A172 (cell line): ENCODE measurements around the gene NDUFAF7. TPM values are rescaled to one million over a fixed set of nuclear protein-coding genes. Genes with fewer than 3 reads are reported as not detected.
A peak's percentile ranks its signal among the peaks of the same experiment; 100 is the strongest.
"Not testable (repeated sequence)": the region's sequence is repeated elsewhere in the genome, so short reads cannot be mapped to it uniquely, and the experiment has no call there.

Experiments
- DNase-seq: peaks from one replicate; pipeline ENCODE4 v3.0.0-alpha.2; 2015; ENCODE audit warnings: low spot score
- total RNA-seq: library from RNA; depleted of rRNA; stranded (reverse); fragments of >200 nt; shearing (Covaris generic); gene quantifications from 2 replicates; pipeline ENCODE4 v1.2.3, GENCODE V29; 2014; rRNA removed

The NDUFAF7 gene, protein sequence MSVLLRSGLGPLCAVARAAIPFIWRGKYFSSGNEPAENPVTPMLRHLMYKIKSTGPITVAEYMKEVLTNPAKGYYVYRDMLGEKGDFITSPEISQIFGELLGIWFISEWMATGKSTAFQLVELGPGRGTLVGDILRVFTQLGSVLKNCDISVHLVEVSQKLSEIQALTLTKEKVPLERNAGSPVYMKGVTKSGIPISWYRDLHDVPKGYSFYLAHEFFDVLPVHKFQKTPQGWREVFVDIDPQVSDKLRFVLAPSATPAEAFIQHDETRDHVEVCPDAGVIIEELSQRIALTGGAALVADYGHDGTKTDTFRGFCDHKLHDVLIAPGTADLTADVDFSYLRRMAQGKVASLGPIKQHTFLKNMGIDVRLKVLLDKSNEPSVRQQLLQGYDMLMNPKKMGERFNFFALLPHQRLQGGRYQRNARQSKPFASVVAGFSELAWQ
- total RNA-seq: 12.0 and 18.1 TPM in 2 replicates

DNA sequence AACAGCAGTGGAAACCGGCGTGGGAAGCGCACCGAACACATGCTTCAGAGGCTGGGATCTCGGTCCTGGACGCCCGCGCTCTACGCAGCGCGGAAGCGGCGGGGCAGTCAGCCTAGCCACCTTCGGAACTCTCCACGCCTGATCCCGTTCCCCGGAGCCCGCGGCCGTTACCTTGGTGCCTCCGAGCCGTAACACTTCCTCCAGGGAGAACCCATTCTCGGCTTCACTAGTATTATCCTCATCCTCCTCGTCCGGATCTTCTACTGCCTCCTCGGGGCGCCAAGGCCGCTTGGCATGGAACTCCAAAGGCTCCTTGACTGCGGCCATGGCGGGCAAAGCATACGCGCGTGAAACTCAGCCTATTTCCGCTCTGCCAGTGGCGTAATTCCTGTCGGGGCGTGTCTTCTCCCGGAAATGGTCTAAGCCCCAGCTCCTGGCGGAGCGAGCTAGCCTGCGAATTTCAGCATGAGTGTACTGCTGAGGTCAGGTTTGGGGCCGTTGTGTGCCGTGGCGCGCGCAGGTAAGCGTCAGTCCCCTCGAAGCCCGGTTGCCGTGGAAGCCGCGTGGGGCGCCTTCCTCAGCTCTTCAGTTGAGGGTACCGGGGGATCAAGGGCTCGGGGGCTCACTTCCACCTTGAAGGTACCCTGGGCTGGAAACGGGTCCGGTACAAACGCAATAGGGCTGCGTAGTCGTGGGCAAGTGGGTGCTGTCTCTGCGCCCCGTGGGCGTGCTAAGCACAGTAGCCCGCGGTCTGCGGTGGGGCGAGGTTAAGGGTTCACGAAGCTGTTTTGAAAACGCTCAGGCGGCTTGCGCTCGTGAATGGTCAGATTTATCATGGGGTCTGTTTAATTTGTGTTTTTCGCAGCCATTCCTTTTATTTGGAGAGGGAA lies at the start of gene NDUFAF7, which contains the start of gene CEBPZ:
Gene NDUFAF7 (plus strand): TSS at position 418 of the 890 bp plus-strand sequence. CDS start 48 bp downstream, at position 466.
Gene CEBPZ (minus strand): TSS at position 356 of the 890 bp plus-strand sequence. CDS start 29 bp downstream, at position 327.
- DNase-seq: peak; percentile 92

- DNase-seq: peak; percentile 71
These were observed 49.5 kb upstream of the NDUFAF7 start for GRCh38 chr2:37181726-37182684.

GRCh38 chr2:37188570-37188969 lies 42.9 kb upstream of the NDUFAF7 start, which contains the start of gene SULT6B1:
TSS of gene SULT6B1 (minus strand) at chr2:37188670. CDS start at chr2:37188640, 30 bp downstream.
- no peak for DNase-seq

- DNase-seq: peak; percentile 94
These were observed 41.9 kb upstream of the NDUFAF7 start for GRCh38 chr2:37189452-37190153.

GRCh38 chr2:37190290-37190689 lies 41.2 kb upstream of the NDUFAF7 start:
- no peak for DNase-seq

DNA sequence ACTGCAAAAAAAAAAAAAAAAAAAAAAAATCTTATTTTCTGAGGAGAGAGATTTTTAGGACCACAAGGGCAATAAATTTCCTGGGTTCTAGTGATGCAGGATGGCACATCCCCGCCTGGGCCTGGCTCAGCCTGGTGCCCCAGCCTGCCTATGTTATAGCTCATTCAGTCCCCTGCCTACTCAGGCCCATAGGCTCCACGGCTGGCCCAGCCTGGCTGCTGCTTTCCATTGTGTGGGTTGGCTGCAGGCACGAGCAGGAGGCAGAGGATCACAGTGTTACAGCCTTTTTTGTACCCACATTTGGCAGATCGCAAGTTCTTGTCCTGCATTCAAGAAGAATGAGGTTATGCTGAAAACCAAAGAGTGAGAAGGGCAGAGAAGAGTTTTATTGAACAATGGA lies 40.2 kb upstream of the NDUFAF7 start:
- no peak for DNase-seq

DNA sequence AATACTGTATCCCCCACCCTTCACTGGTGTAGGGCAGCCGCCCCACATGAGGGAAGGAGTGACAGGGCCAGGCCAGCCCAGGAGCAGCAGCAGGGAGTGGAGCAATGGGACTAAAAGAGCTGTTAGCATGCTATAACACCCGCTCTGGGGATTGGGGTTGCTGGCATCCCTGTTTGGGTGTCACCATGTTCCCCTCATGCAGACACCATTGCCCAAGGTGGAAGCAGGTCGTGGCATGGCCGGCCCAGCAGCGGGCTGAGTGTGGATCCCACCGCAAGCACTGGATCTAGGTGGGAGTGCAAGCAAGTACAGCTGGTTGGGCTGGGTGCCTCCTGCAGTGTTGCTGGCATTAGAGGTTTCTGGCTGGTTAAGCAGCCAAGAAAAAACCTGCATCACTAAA lies 39.7 kb upstream of the NDUFAF7 start:
- DNase-seq: no peak

DNA sequence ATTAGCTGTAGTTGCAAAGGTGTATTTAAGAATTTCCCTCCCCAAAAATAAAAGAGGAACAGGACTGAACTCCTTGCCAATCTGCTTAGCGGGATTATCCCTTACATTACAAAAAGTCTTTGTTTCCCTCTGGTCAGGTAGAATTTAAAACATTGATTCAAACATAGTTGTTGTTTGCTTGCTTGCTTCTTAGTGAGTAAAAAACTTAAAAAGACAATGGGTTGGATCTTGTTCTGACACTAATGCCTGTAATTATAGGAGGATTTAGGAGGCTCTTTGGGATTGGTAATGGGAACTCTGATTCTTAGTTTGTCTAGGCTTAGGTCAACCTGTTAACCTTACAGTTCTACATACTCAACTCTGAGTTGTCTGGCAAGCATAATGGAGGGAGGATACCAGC lies 38.9 kb upstream of the NDUFAF7 start:
- DNase-seq: no peak

DNA sequence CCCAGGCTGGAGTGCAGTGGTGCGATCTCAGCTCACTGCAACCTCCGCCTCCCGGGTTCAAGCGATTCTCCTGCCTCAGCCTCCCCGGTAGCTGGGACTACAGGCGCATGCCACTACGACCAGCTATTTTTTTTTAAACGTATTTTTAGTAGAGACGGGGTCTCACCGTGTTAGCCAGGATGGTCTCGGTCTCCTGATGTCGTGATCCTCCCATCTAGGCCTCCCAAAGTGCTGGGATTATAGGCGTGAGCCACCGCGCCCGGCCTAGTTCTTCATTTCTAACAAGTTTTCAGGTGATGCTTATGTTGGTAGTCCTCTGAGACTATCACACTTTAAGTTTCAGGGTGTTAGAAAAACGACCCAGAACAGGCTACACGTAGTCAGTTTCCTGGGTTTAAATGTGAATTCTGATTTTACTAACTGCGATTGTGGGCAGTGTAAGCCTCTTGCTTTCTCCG lies 35.6 kb upstream of the NDUFAF7 start:
- not testable (repeated sequence) for DNase-seq

DNA sequence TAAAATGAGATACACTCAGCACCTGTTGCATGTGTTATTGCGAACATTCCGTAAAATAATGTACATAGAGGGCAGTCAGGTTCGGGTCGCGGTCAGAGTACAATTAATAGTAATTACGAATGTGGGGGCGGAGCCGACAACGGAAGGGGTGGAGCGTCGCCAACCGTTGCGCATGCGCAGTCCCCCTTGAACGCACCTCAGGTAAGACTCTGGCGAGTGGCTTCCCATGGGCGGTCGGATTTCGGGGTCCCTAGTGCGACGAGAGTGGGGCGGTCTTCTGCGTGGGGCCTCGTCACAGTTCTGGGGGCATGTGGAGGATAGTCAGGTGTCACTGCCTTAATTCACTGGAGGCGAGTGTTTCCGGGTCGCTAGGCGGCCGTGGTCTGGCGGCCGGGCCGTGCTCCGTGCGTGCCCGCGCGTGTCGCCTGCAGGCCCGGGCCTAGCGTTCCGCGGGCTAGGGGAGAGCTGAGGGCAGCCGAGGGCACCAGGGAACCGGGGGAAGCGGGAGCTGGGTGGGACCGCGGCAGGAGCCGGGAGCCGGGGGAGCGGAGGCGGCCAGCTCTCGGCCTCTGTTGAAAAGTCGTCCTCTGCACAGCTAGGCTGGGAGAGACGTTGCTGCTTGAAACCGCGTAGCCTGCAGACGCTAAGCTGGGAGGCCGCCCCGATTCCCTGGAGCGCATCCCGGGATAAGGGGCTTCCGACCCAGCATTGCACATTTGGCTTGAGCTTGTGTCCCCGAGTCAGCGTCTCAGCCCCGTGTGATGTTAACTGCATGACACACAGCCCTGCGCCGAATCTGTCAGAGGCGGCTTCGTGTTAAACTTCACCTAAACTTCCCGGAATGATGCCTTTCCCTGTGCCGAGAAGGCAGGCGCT lies 34.9 kb upstream of the NDUFAF7 start, which contains the start of gene CEBPZOS:
Gene CEBPZOS (plus strand): TSS at position 177 of the 876 bp plus-strand sequence. CDS start 3,209 bp downstream, outside the sequence.
- peak; percentile 80 for DNase-seq

GRCh38 chr2:37198681-37199065 lies 32.8 kb upstream of the NDUFAF7 start:
- DNase-seq: no peak

DNA sequence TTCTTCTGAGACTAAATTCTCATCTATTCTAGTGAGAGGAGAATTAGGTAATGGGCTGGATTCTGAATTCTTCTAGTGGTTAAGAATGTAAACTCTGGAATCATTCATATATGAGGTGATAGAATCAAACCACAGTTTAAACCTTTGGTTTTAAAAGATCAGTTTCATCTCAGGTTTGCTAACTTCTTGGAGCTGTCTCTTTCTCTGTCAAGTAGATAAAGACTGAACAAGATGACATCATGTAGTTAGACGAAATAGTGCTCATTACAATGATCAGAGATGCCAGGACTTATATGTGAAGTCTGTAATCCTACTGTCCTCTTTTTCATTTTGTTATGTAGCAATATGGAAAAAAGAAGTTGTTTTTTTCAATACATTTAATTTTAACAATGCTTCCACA lies 30.2 kb upstream of the NDUFAF7 start:
- no peak for DNase-seq

DNA sequence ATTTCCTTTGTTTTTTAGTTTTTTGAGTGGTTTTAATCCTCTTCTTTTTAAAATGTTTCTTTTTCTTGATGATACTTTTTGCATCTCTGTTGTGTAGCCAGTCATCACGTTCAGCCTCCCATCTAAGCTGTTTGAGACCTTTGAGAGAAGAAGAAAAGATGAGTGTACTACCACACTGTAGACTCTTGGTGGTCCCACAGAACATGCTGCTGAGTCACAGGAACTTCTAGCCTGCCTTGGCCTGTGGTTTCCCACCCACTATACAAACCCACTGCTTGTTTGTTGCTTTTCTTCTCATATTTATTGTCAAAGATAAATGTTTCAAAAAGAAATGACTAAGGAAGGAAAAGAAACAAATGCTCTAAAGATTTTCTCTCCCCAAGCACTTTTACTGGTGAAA lies 29.7 kb upstream of the NDUFAF7 start:
- no peak for DNase-seq

DNA sequence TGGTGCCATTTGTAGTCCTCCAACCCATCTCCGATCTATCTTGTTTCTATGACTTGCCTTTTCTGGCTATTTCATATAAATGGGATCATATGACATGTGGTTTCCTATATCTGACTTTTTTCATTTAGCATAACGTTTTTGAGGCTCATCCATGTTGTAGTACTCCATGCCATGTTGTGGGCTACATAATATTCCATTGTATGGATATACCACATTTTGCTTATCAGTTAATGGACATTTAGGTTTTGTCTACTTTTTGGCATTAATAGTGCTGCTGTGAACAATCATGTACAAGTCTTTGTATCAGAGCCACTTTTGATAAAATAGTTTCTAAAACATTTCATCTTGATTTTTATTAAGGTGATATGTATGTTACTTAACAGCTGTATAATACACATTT lies 27.8 kb upstream of the NDUFAF7 start:
- DNase-seq: no peak

- not testable (repeated sequence) for DNase-seq
These were observed 26.3 kb upstream of the NDUFAF7 start for GRCh38 chr2:37205071-37205661.

- DNase-seq: no peak
These were observed 25.6 kb upstream of the NDUFAF7 start for GRCh38 chr2:37205689-37206341.

GRCh38 chr2:37206760-37207159 lies 24.7 kb upstream of the NDUFAF7 start:
- not testable (repeated sequence) for DNase-seq

GRCh38 chr2:37211212-37211611 lies 20.2 kb upstream of the NDUFAF7 start:
- no peak for DNase-seq
